H1 (cell line): ENCODE measurements around the gene TM4SF1. TPM values are rescaled to one million over a fixed set of nuclear protein-coding genes. Genes with fewer than 3 reads are reported as not detected.

Experiments
- CTCF ChIA-PET: fragments of 300-600 bp; sonication (Branson Sonifier 250); formaldehyde crosslinking; loops from one replicate; lab custom pipeline; 2021; ENCODE audit not compliant: partially characterized antibody; lab: Charles Lee
- POLR2A ChIA-PET: fragments of 300-600 bp; sonication (Branson Sonifier 250); formaldehyde crosslinking; loops from one replicate; lab custom pipeline; 2021; ENCODE audit warnings: inconsistent platforms; ENCODE audit not compliant: partially characterized antibody; lab: Charles Lee
- DNase-seq, 2 experiments: peaks; one replicate each; pipeline versions ENCODE4 v3.0.0 to v3.0.0-alpha.2; 2010 to 2022; ENCODE audit warnings: low spot score in 2 of 2, low read depth in 1 of 2, mixed read lengths in 1 of 2
- FAIRE-seq: peaks from 2 replicates; lab custom pipeline; 2011; peaks lifted over from hg19 to GRCh38; lab: Jason Lieb, UNC
- H2AFZ ChIP-seq: 2 replicates; pipeline ENCODE4 v1.8.1; 2012; ENCODE audit warnings: low read length, inconsistent platforms
- H2AK5ac ChIP-seq: 2 replicates; pipeline ENCODE4 v1.6.1; 2013; ENCODE audit warnings: low read depth, low read length
- H2BK120ac ChIP-seq: replicated peaks from 2 replicates; pipeline ENCODE3; 2013; ENCODE audit warnings: low read depth, low read length, inconsistent platforms
- H2BK12ac ChIP-seq: 2 replicates; pipeline ENCODE4 v1.6.1; 2013; ENCODE audit warnings: low read depth, low read length
- H2BK15ac ChIP-seq: 2 replicates; pipeline ENCODE4 v1.6.1; 2013; ENCODE audit warnings: low read length
- H2BK20ac ChIP-seq: 2 replicates; pipeline ENCODE4 v1.6.1; 2013; ENCODE audit warnings: low read length
- H2BK5ac ChIP-seq: 2 replicates; pipeline ENCODE4 v1.6.1; 2013; ENCODE audit warnings: low read depth, low read length
- H3K14ac ChIP-seq: 2 replicates; pipeline ENCODE4 v1.6.1; 2013; ENCODE audit warnings: inconsistent platforms; ENCODE audit not compliant: insufficient read length
- H3K18ac ChIP-seq: 2 replicates; pipeline ENCODE4 v1.6.1; 2013; ENCODE audit warnings: low read length; ENCODE audit errors: extremely low read depth
- H3K23ac ChIP-seq: 2 replicates; pipeline ENCODE4 v1.6.1; 2013; ENCODE audit warnings: inconsistent platforms; ENCODE audit not compliant: insufficient read length
- H3K23me2 ChIP-seq: 2 replicates; pipeline ENCODE4 v1.6.1; 2013; ENCODE audit warnings: low read depth, low read length
- H3K27ac ChIP-seq: 2 replicates; pipeline ENCODE4 v1.6.1; 2011; ENCODE audit warnings: low read depth, low read length, inconsistent platforms
- H3K27me3 ChIP-seq, 4 experiments: replicated peaks in 1 of 4; 1 replicate in 1 of 4; 2 replicates in 3 of 4; pipeline versions ENCODE4 v1.6.1 to v1.8.1; 2011 to 2013; ENCODE audit warnings: low read length in 3 of 4, mild to moderate bottlenecking in 3 of 4, inconsistent platforms in 2 of 4, mixed read lengths in 2 of 4, moderate library complexity in 1 of 4; ENCODE audit not compliant: control insufficient read depth in 3 of 4, insufficient read depth in 3 of 4; ENCODE audit errors: extremely low read depth in 1 of 4
- H3K36me3 ChIP-seq, 4 experiments: 2 replicates each; pipeline versions ENCODE4 v1.6.1 to v1.8.1; 2011 to 2013; ENCODE audit warnings: mild to moderate bottlenecking in 4 of 4, low read length in 3 of 4, moderate library complexity in 2 of 4, control low read depth in 1 of 4, inconsistent platforms in 1 of 4; ENCODE audit not compliant: insufficient read depth in 4 of 4, control insufficient read depth in 2 of 4
- H3K4ac ChIP-seq: replicated peaks from 2 replicates; pipeline ENCODE3; 2013; ENCODE audit warnings: low read length, low read depth, mixed read lengths, inconsistent platforms; ENCODE audit not compliant: insufficient read length
- H3K4me1 ChIP-seq, 4 experiments: replicated peaks in 1 of 4; 1 replicate in 1 of 4; 2 replicates in 3 of 4; pipeline versions ENCODE4 v1.6.1 to v1.8.1; 2011 to 2013; ENCODE audit warnings: low read length in 3 of 4, inconsistent platforms in 2 of 4, mixed read lengths in 1 of 4; ENCODE audit not compliant: insufficient read depth in 4 of 4, control insufficient read depth in 3 of 4
- H3K4me2 ChIP-seq, 2 experiments: 2 replicates each; pipeline versions ENCODE4 v1.6.1 to v1.8.1; 2011 to 2013; ENCODE audit warnings: low read depth in 2 of 2, low read length in 2 of 2, control low read depth in 1 of 2, inconsistent platforms in 1 of 2, mild to moderate bottlenecking in 1 of 2; ENCODE audit not compliant: insufficient read depth in 1 of 2
- H3K4me3 ChIP-seq, 4 experiments: fragments of 200-600, 300-600 bp in 1 of 4; sonication (generic), shearing (Covaris generic), sonication (Bioruptor Twin) in 1 of 4; 2 replicates each; pipeline versions ENCODE4 v1.5.1 to v1.8.1; 2011 to 2016; ENCODE audit warnings: low read length in 4 of 4, low read depth in 3 of 4, control low read depth in 2 of 4, inconsistent platforms in 2 of 4, mild to moderate bottlenecking in 2 of 4, mixed read lengths in 1 of 4, moderate library complexity in 1 of 4; ENCODE audit not compliant: insufficient read depth in 2 of 4; ENCODE audit errors: extremely low read depth in 1 of 4
- H3K56ac ChIP-seq: replicated peaks from 2 replicates; pipeline ENCODE3; 2013; ENCODE audit warnings: low read depth, mild to moderate bottlenecking, mixed read lengths, low read length, inconsistent platforms; ENCODE audit not compliant: insufficient read length
- H3K79me1 ChIP-seq: 2 replicates; pipeline ENCODE4 v1.6.1; 2013; ENCODE audit warnings: low read depth, low read length, control low read depth
- H3K79me2 ChIP-seq, 2 experiments: 2 replicates each; pipeline versions ENCODE4 v1.6.1 to v1.8.1; 2012 to 2013; ENCODE audit warnings: low read length in 2 of 2, mild to moderate bottlenecking in 2 of 2, inconsistent platforms in 1 of 2; ENCODE audit not compliant: insufficient read depth in 2 of 2, control insufficient read depth in 1 of 2
- H3K9ac ChIP-seq, 4 experiments: replicated peaks in 1 of 4; 1 replicate in 1 of 4; 2 replicates in 3 of 4; pipeline versions ENCODE4 v1.6.1 to v1.8.1; 2011 to 2013; ENCODE audit warnings: low read depth in 3 of 4, low read length in 3 of 4, control low read depth in 2 of 4, mild to moderate bottlenecking in 2 of 4, moderate library complexity in 2 of 4, inconsistent platforms in 1 of 4; ENCODE audit errors: extremely low read depth in 1 of 4
- H3K9me3 ChIP-seq, 2 experiments: 2 replicates each; pipeline versions ENCODE4 v1.6.1 to v1.8.1; 2012 to 2013; ENCODE audit warnings: mild to moderate bottlenecking in 2 of 2, moderate library complexity in 2 of 2, control low read depth in 1 of 2, inconsistent platforms in 1 of 2, low read depth in 1 of 2, low read length in 1 of 2, mixed read lengths in 1 of 2; ENCODE audit not compliant: insufficient read depth in 2 of 2
- H4K20me1 ChIP-seq, 2 experiments: replicated peaks in 1 of 2; 2 replicates each; pipeline versions ENCODE3 to v1.8.1; 2011 to 2013; ENCODE audit warnings: inconsistent platforms in 2 of 2, low read length in 2 of 2, mild to moderate bottlenecking in 1 of 2; ENCODE audit not compliant: insufficient read depth in 2 of 2, control insufficient read depth in 1 of 2
- H4K5ac ChIP-seq: 2 replicates; pipeline ENCODE4 v1.6.1; 2013; ENCODE audit warnings: low read length, low read depth, mixed read lengths, inconsistent platforms; ENCODE audit not compliant: insufficient read length
- H4K8ac ChIP-seq: 2 replicates; pipeline ENCODE4 v1.8.0; 2013; ENCODE audit warnings: mild to moderate bottlenecking, moderate library complexity, low read length, inconsistent platforms; ENCODE audit not compliant: insufficient read depth; ENCODE audit errors: extremely low read depth
- H4K91ac ChIP-seq: replicated peaks from 2 replicates; pipeline ENCODE3; 2013; ENCODE audit warnings: low read length, mixed read lengths, inconsistent platforms; ENCODE audit not compliant: insufficient read length
- E2F6 ChIP-seq: IDR thresholded peaks from 2 replicates; pipeline ENCODE4 v1.6.1; 2012; ENCODE audit warnings: inconsistent platforms
- MAX ChIP-seq: IDR thresholded peaks from 2 replicates; pipeline ENCODE4 v1.6.1; 2012; ENCODE audit warnings: inconsistent platforms
- SP1 ChIP-seq: IDR thresholded peaks from 2 replicates; pipeline ENCODE4 v1.6.1; 2011; ENCODE audit warnings: low read depth, low read length
- SP2 ChIP-seq: IDR thresholded peaks from 2 replicates; pipeline ENCODE4 v1.6.1; 2012; ENCODE audit warnings: mild to moderate bottlenecking, low read length, inconsistent platforms
- WGBS, 2 experiments: shearing (Covaris generic) in 1 of 2; methylation state at CpG; one replicate each; pipeline versions ENCODE4 v1.1.6 to v1.1.7; 2013 to 2015; ENCODE audit warnings: low lambda C conversion rate in 2 of 2, mixed read lengths in 2 of 2, inconsistent platforms in 1 of 2, low coverage in 1 of 2, missing lambda C conversion rate in 1 of 2; ENCODE audit not compliant: insufficient replicate concordance in 2 of 2, insufficient coverage in 1 of 2, insufficient read length in 1 of 2; ENCODE audit errors: extremely low coverage in 1 of 2, missing lambda C conversion rate in 1 of 2; 5-methylcytosine and 5-hydroxymethylcytosine counted together
- long read RNA-seq, 2 experiments: library from RNA in 1 of 2; library from capped mRNA in 1 of 2; stranded (forward); transcript quantifications; one replicate each; pipeline ENCODE4 v2.0.0, GENCODE V29; 2021; ENCODE audit warnings: inconsistent platforms in 1 of 2
- polyA minus RNA-seq, 3 experiments: library from RNA; depleted of rRNA, polyadenylated mRNA; stranded (reverse); fragments of >200 nt; gene quantifications; 1 replicate in 2 of 3; 2 replicates in 1 of 3; pipeline ENCODE4 v1.2.3, GENCODE V29; 2011
- polyA plus RNA-seq, 7 experiments: library from polyadenylated mRNA; depleted of rRNA in 3 of 7; stranded (reverse) in 5 of 7; unstranded in 2 of 7; fragments of >200 nt in 5 of 7; fragments of 200-250 nt in 2 of 7; gene quantifications; 1 replicate in 5 of 7; 2 replicates in 1 of 7; 4 replicates in 1 of 7; pipeline versions ENCODE4 v1.2.1 to v1.2.3, GENCODE V29; 2011 to 2013; ENCODE audit warnings: missing spikeins in 2 of 7, mixed read lengths in 2 of 7
- total RNA-seq: library from RNA; stranded (reverse); fragmentation: NEBNext Ultra II Directional; extraction: Animal tissue kit (Norgen Biotek cat#: 25700); gene quantifications from 2 replicates; pipeline ENCODE4 v1.2.1, GENCODE V29; 2021

Gene TM4SF1, protein sequence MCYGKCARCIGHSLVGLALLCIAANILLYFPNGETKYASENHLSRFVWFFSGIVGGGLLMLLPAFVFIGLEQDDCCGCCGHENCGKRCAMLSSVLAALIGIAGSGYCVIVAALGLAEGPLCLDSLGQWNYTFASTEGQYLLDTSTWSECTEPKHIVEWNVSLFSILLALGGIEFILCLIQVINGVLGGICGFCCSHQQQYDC
- 0.26 and 1.5 TPM in 2 replicates for total RNA-seq
- polyA plus RNA-seq (2011; rRNA removed) = 0.85 and 1.3 TPM in 2 replicates
- polyA plus RNA-seq (2011; cell fraction: cytosol; rRNA removed) = 1.0 TPM
- 0.73 TPM for polyA plus RNA-seq (2011; cell fraction: nucleus; rRNA removed)
- polyA plus RNA-seq (2012, experiment 1 of 2) = 0.64 to 1.1 TPM (median 0.72 TPM) in 4 replicates
- polyA plus RNA-seq (2012, experiment 2 of 2) = 0.30 TPM
- polyA plus RNA-seq (2013, experiment 1 of 2) = 0.75 TPM
- 0.81 TPM for polyA plus RNA-seq (2013, experiment 2 of 2)
- 0.47 and 0.88 TPM in 2 replicates for polyA minus RNA-seq (2011; rRNA and poly(A)+ RNA removed)
- 5.7 TPM for polyA minus RNA-seq (2011; cell fraction: cytosol; rRNA and poly(A)+ RNA removed)
- 4.7 TPM for polyA minus RNA-seq (2011; cell fraction: nucleus; rRNA and poly(A)+ RNA removed)
- long read RNA-seq, experiment 1 = 0 reads
- long read RNA-seq, experiment 2, partial matches to known transcripts = 0 of 1 reads
- long read RNA-seq, experiment 2, other reads (novel, unspliced or antisense) = 0 of 1 reads

DNA sequence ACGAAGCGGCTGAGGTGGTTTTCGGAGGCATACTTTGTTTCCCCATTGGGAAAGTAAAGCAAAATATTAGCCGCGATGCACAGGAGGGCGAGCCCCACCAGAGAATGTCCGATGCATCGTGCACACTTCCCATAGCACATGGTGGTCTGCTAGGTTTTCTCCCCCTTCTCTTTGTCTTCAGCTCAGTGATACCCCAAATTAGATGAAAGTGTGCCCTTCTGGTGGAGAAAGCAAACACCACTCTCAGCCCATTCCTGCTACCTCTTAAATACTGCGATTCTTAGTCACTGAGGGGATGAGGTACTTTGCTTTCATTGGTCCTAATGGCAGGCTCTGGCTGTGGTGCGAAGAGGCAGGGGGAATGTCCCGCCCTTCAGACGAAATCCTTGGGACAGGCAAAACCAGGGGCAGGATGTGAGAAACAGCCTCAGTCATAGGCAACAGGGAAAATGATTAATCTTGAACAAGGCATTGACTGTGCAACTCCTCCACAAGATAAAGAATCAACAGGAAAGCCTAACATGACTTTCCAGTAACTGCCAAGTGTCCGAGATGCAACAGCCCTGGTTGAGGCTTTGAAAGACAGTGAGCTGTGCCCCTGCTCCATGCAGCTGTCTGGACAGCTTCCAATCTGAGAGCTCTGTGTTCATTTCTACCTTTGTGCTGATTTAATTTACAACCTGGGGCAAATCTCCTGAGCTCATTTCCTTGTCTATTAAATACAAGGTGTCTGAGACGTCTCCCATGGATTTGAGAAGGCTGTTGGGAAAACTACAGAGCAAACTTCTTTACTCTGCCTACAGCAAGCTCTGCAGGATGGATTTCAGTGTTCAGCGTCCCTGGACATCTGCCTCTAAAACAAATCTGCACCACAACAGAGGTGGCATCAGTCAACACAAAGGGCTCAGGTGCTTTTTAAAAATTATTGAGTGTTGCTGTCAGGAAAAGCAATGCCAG is at the start of gene TM4SF1:
TSS of gene TM4SF1 (minus strand) at position 242 of the 957 bp plus-strand sequence. CDS start at position 140, 102 bp downstream.
- Histone ChIP-seq H3K9me3 (peaks cover 0 to 6% of the 10 kb centered on the region in 2 experiments; a peak in 1 of 4 replicates), H3K4me2 (no peak within 1 kb of the TSS), H3K4ac (no peak within 1 kb of the TSS), H2BK120ac (no peak within 1 kb of the TSS), H3K14ac (no peak within 1 kb of the TSS), H2BK20ac (no peak within 1 kb of the TSS), H4K20me1 (no peaks in the 10 kb centered on the region), H2BK12ac (no peak within 1 kb of the TSS), H3K36me3 (no peaks in the 10 kb centered on the region), H3K18ac (no peak within 1 kb of the TSS), H3K4me3 (no peak within 1 kb of the TSS), H3K56ac (no peak within 1 kb of the TSS), H3K4me1 (peaks cover 0 to 5% (median 4%) of the 10 kb centered on the region in 4 experiments; a peak in 5 of 7 replicates), H3K23me2 (no peaks in the 10 kb centered on the region), H3K9ac (no peak within 1 kb of the TSS), H3K79me2 (no peaks in the 10 kb centered on the region), H4K91ac (no peak within 1 kb of the TSS), H2AK5ac (no peak within 1 kb of the TSS), H4K5ac (no peak within 1 kb of the TSS), H2BK15ac (peak within 1 kb of the TSS; percentile 68; the same call in 1 of the 2 replicates), H3K27me3 (no peaks in the 10 kb centered on the region), H4K8ac (no peak within 1 kb of the TSS), H3K79me1 (no peaks in the 10 kb centered on the region), H3K27ac (no peak within 1 kb of the TSS), H3K23ac (no peak within 1 kb of the TSS), H2BK5ac (no peak within 1 kb of the TSS), H2AFZ (peak within 1 kb of the TSS; percentile 92)
- no peak for FAIRE-seq
- CTCF ChIA-PET = interaction anchor here (0.6 to 1.4 kb wide), 6 partner anchors 17 to 387 kb away, joined by 3 to 5 read pairs (median 3); no protein-coding TSS in a partner anchor
- WGBS, 2 experiments = 81% methylated on average over 15 of the region's 15 CpGs; no CpG with 5 or more reads in 1 of the 2 experiments
- POLR2A ChIA-PET = no interaction called here
- no peak for DNase-seq
- TF ChIP-seq MAX (peak; percentile 24; the same call in 1 of the 2 replicates), SP2 (no peak), SP1 (peak; percentile 16; the same call in 1 of the 2 replicates), E2F6 (peak; percentile 52)
- TF ChIP-seq, all 59 proteins: peak for 3
